GM13977 (cell line): ENCODE results near the gene PIK3R4.
A peak's percentile ranks its signal among the peaks of the same experiment; 100 is the strongest.

ENCODE experiments used
- DNase-seq: peaks from one replicate; pipeline ENCODE4 v3.0.0; 2012; ENCODE audit warnings: low spot score
- CTCF ChIP-seq: IDR thresholded peaks from 2 replicates; pipeline ENCODE4 v1.5.1; 2012; ENCODE audit warnings: mild to moderate bottlenecking, control low read depth; ENCODE audit not compliant: insufficient read depth; ENCODE audit errors: extremely low read depth, missing control alignments
- in situ Hi-C: fragments of 300-500 bp; cut with MboI; formaldehyde crosslinking; loops from one replicate; pipeline ENCODE4 v1.12.0; 2022; ENCODE audit warnings: low sequenced_read_pairs, low pct_unique_long_range_greater_than_20kb, mixed read lengths, inconsistent platforms; ENCODE audit not compliant: unreplicated experiment

Gene PIK3R4

GRCh38 chr3:130761730-130762311 is 15.2 kb upstream of the PIK3R4 start:
- in situ Hi-C loops: loop anchor here (10.0 to 25.0 kb wide), 2 partner anchors 133 to 225 kb away; partner anchors contain the start of gene ATP2C1
- DNase-seq: no peak
- TF ChIP-seq CTCF: no peak

GRCh38 chr3:130760922-130761321 is 14.3 kb upstream of the PIK3R4 start:
- in situ Hi-C loops: loop anchor here (10.0 to 25.0 kb wide), 2 partner anchors 134 to 226 kb away; partner anchors contain the start of gene ATP2C1
- no peak for DNase-seq
- TF ChIP-seq CTCF: no peak

- peak; percentile 74 for TF ChIP-seq CTCF
- in situ Hi-C loops: loop anchor here (10.0 to 25.0 kb wide), 2 partner anchors 135 to 227 kb away; partner anchors contain the start of gene ATP2C1
- peak; percentile 66 for DNase-seq
Observed at GRCh38 chr3:130759692-130760338, 13.2 kb upstream of the PIK3R4 start.

GRCh38 chr3:130758624-130759369 is 12.2 kb upstream of the PIK3R4 start:
- no peak for TF ChIP-seq CTCF
- peak; percentile 50 for DNase-seq
- in situ Hi-C loops: loop anchor here (25.0 kb wide), 1 partner anchor 229 kb away; no protein-coding TSS in a partner anchor

- TF ChIP-seq CTCF: no peak
- in situ Hi-C loops: loop anchor here (25.0 kb wide), 1 partner anchor 230 kb away; no protein-coding TSS in a partner anchor
- DNase-seq: no peak
Observed at GRCh38 chr3:130757611-130758150, 11.1 kb upstream of the PIK3R4 start.

GRCh38 chr3:130755666-130756065 is 9.0 kb upstream of the PIK3R4 start:
- no peak for TF ChIP-seq CTCF
- DNase-seq: no peak
- in situ Hi-C loops: loop anchor here (25.0 kb wide), 1 partner anchor 232 kb away; no protein-coding TSS in a partner anchor
